WTC11 (cell line): Measurements from ENCODE around the gene SYNPO.

Experiments
- CTCF ChIP-seq: fragments of 200-600 bp; IDR thresholded peaks from 2 replicates; pipeline ENCODE4 v1.8.0; 2022; ENCODE audit warnings: antibody characterized with exemption
- FOXK1 ChIP-seq: sonication (generic); formaldehyde crosslinking; IDR thresholded peaks from 2 replicates; pipeline ENCODE4 v1.8.0; 2022; ENCODE audit warnings: mild to moderate bottlenecking, moderate library complexity, missing genetic modification reagents
- SP1 ChIP-seq: sonication (generic); formaldehyde crosslinking; conservative IDR thresholded peaks from 2 replicates; pipeline ENCODE4 v1.8.1; 2022; ENCODE audit warnings: missing genetic modification reagents
- TEAD4 ChIP-seq: sonication (generic); formaldehyde crosslinking; IDR thresholded peaks from 2 replicates; pipeline ENCODE4 v1.8.0; 2022; ENCODE audit warnings: mild to moderate bottlenecking, missing genetic modification reagents
- USF2 ChIP-seq: sonication (generic); formaldehyde crosslinking; IDR thresholded peaks from 2 replicates; pipeline ENCODE4 v1.8.1; 2023; ENCODE audit warnings: mild to moderate bottlenecking, missing genetic modification reagents, moderate library complexity
- TF ChIP-seq, protein P1 (sequence below): sonication (generic); formaldehyde crosslinking; IDR thresholded peaks from 2 replicates; pipeline ENCODE4 v1.8.1; 2023; ENCODE audit warnings: mild to moderate bottlenecking, moderate library complexity, missing genetic modification reagents

DNA sequence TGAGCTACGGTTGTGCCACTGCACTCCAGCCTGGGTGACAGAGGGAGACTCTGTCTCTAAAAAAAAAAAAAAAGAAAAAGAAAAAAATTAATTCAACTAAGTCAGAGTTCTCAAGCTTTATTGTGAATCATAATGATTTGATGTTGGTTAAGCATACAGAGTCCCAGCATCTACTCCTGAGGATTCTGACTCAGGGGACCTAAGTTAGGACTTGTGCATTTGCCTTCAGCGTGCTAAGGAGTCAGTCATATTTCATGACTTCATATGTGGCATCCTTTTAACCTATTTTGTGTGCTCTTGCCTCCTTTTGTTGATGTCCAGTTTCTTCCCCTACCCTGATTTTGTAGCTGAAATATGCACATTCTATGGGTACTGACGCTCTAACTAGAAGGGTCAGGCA is 23.5 kb downstream of the SYNPO start:
- TF ChIP-seq SP1 (CRISPR knock-in tag) (no peak), CTCF (no peak), TEAD4 (CRISPR knock-in tag) (no peak), FOXK1 (CRISPR knock-in tag) (no peak), USF2 (CRISPR knock-in tag) (no peak)
- TF ChIP-seq, protein P1, sequence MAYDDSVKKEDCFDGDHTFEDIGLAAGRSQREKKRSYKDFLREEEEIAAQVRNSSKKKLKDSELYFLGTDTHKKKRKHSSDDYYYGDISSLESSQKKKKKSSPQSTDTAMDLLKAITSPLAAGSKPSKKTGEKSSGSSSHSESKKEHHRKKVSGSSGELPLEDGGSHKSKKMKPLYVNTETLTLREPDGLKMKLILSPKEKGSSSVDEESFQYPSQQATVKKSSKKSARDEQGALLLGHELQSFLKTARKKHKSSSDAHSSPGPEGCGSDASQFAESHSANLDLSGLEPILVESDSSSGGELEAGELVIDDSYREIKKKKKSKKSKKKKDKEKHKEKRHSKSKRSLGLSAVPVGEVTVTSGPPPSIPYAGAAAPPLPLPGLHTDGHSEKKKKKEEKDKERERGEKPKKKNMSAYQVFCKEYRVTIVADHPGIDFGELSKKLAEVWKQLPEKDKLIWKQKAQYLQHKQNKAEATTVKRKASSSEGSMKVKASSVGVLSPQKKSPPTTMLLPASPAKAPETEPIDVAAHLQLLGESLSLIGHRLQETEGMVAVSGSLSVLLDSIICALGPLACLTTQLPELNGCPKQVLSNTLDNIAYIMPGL (CRISPR knock-in tag): no peak
